Loucy (cell line): ENCODE measurements around the gene FRMD4A.

Source experiments
- H2AFZ ChIP-seq: fragments of 200-600 bp; sonication (generic); 2 replicates; pipeline ENCODE4 v1.6.0; 2016; ENCODE audit warnings: antibody characterized with exemption, mild to moderate bottlenecking, low read length, moderate library complexity
- H3F3A ChIP-seq: fragments of 200-600 bp; 2 replicates; pipeline ENCODE4 v1.6.0; 2016; ENCODE audit warnings: antibody characterized with exemption, low read depth, mild to moderate bottlenecking
- H3K27me3 ChIP-seq: fragments of 200-600 bp; sonication (generic); 2 replicates; pipeline ENCODE4 v1.6.1; 2014; ENCODE audit warnings: low read length, mild to moderate bottlenecking; ENCODE audit not compliant: insufficient read depth, poor library complexity, severe bottlenecking
- H3K36me3 ChIP-seq: fragments of 200-600 bp; sonication (generic); 2 replicates; pipeline ENCODE4 v1.6.1; 2016; ENCODE audit warnings: low read length; ENCODE audit not compliant: insufficient read depth
- H3K4me1 ChIP-seq: fragments of 200-600 bp; sonication (generic); 2 replicates; pipeline ENCODE4 v1.5.1; 2014; ENCODE audit warnings: low read length, mild to moderate bottlenecking; ENCODE audit not compliant: insufficient read depth, poor library complexity, severe bottlenecking
- H3K4me2 ChIP-seq: fragments of 200-600 bp; sonication (generic); 2 replicates; pipeline ENCODE4 v1.6.0; 2014; ENCODE audit warnings: antibody characterized with exemption, low read length, low read depth, mild to moderate bottlenecking; ENCODE audit not compliant: poor library complexity, severe bottlenecking
- H3K4me3 ChIP-seq: fragments of 200-600 bp; sonication (generic); 2 replicates; pipeline ENCODE4 v1.5.1; 2014; ENCODE audit warnings: low read length, mild to moderate bottlenecking, mixed read lengths; ENCODE audit not compliant: poor library complexity, severe bottlenecking
- H3K79me2 ChIP-seq: fragments of 200-600 bp; sonication (generic); 2 replicates; pipeline ENCODE4 v1.6.1; 2014; ENCODE audit warnings: low read length; ENCODE audit not compliant: insufficient read depth
- H3K9ac ChIP-seq: fragments of 200-600 bp; sonication (generic); 2 replicates; pipeline ENCODE4 v1.6.0; 2014; ENCODE audit warnings: mild to moderate bottlenecking, low read depth, low read length, moderate library complexity; ENCODE audit not compliant: poor library complexity, severe bottlenecking
- H3K9me2 ChIP-seq: fragments of 200-600 bp; sonication (generic); replicated peaks from 2 replicates; pipeline ENCODE4 v1.6.1; 2016; ENCODE audit warnings: low read depth, low read length, mixed read lengths
- H3K9me3 ChIP-seq: fragments of 200-600 bp; sonication (generic); 2 replicates; pipeline ENCODE4 v1.6.1; 2014; ENCODE audit warnings: mild to moderate bottlenecking, antibody characterized with exemption, low read length, low read depth; ENCODE audit not compliant: insufficient read depth
- H4K20me1 ChIP-seq: fragments of 200-600 bp; sonication (generic); 2 replicates; pipeline ENCODE4 v1.6.0; 2014; ENCODE audit warnings: antibody characterized with exemption, low read length, mild to moderate bottlenecking; ENCODE audit not compliant: insufficient read depth, poor library complexity, severe bottlenecking
- CTCF ChIP-seq: fragments of 200-600 bp; sonication (generic); conservative IDR thresholded peaks from 2 replicates; pipeline ENCODE4 v1.5.1; 2014; ENCODE audit warnings: mild to moderate bottlenecking, antibody characterized with exemption, low read length
- EZH2phosphoT487 ChIP-seq: fragments of 200-600 bp; IDR thresholded peaks from 2 replicates; pipeline ENCODE4 v1.6.1; 2018; ENCODE audit warnings: antibody characterized with exemption, mild to moderate bottlenecking, moderate library complexity, borderline replicate concordance

The FRMD4A gene

DNA sequence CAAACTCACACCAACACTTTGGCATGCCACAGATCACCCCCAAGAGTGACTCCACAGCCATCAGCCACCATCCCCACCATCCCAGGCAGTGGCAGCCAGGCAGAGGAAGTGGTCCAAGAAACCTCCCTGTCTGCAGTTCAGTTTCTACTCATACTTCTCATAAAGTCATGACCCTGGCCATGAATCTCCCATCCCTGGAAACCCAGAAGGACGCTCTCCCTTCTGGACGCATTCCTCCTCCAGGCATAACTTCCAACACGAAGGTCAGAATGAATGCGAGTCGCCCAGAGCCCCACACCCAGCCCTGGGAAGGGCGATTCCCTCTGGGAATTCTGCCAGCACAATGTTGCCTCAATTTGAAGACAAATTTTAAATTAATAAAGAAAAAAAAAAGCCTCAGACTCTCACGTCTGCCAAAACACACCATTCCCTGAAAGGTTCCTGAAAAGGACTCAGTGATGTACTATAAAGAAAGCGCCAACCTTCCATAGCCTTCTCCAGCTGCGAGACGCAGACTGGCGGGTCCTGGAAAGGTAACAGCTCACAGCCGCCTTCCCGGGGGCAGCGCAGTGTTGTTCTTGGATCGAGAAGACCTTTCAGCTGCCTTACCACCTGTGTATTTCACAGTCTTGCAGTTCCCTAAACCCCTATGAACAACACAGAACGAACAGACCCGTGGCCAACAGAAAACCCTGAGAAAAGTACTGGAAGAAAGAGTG is 307.6 kb downstream of the FRMD4A start:
- no peaks in the 10 kb centered on the region for H4K20me1 ChIP-seq
- H2AFZ ChIP-seq = no peak overlapping the region
- no peaks in the 10 kb centered on the region for H3K36me3 ChIP-seq
- H3K79me2 ChIP-seq = no peaks in the 10 kb centered on the region
- H3K27me3 ChIP-seq = no peaks in the 10 kb centered on the region
- TF ChIP-seq CTCF = no peak
- TF ChIP-seq EZH2phosphoT487 = no peak
- H3K4me3 ChIP-seq = no peak overlapping the region
- H3K9ac ChIP-seq = no peak overlapping the region
- no peaks in the 10 kb centered on the region for H3K9me3 ChIP-seq
- H3K9me2 ChIP-seq = no peaks in the 10 kb centered on the region
- H3F3A ChIP-seq = no peaks in the 10 kb centered on the region
- H3K4me1 ChIP-seq = no peaks in the 10 kb centered on the region
- H3K4me2 ChIP-seq = no peak overlapping the region

DNA sequence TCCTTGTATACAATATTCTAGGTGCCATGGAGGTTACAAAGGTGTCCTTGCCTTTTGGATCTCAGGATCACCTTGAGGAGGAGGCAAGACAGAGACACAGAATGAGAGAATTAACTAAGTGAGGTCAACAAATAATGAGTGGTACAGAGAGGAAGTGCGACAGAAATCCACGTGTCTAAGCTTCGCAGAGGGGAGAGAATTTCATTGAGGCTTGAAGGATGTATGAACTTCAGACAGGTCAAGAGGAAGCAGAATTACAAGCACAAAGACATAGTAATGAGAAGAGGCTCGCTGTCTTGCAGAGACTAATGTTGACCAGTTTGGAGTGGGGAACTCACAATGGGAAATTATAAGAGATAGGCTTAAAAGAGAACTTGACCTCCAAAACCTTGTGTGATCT is 308.7 kb downstream of the FRMD4A start:
- H3F3A ChIP-seq = no peaks in the 10 kb centered on the region
- no peak overlapping the region for H3K4me2 ChIP-seq
- no peaks in the 10 kb centered on the region for H3K79me2 ChIP-seq
- no peaks in the 10 kb centered on the region for H4K20me1 ChIP-seq
- H2AFZ ChIP-seq = no peak overlapping the region
- H3K9me3 ChIP-seq = no peaks in the 10 kb centered on the region
- H3K4me3 ChIP-seq = no peak overlapping the region
- no peaks in the 10 kb centered on the region for H3K27me3 ChIP-seq
- no peaks in the 10 kb centered on the region for H3K9me2 ChIP-seq
- H3K36me3 ChIP-seq = no peaks in the 10 kb centered on the region
- no peak overlapping the region for H3K9ac ChIP-seq
- TF ChIP-seq EZH2phosphoT487 (no peak), CTCF (no peak)
- no peaks in the 10 kb centered on the region for H3K4me1 ChIP-seq

- Histone ChIP-seq H2AFZ (no peak overlapping the region), H3K9me3 (no peaks in the 10 kb centered on the region), H3K4me3 (no peak overlapping the region), H3K79me2 (no peaks in the 10 kb centered on the region), H3K4me2 (no peak overlapping the region), H3F3A (no peaks in the 10 kb centered on the region), H4K20me1 (no peaks in the 10 kb centered on the region), H3K36me3 (no peaks in the 10 kb centered on the region), H3K4me1 (no peaks in the 10 kb centered on the region), H3K9me2 (no peaks in the 10 kb centered on the region), H3K9ac (no peak overlapping the region), H3K27me3 (no peaks in the 10 kb centered on the region)
- TF ChIP-seq EZH2phosphoT487 = no peak
- TF ChIP-seq CTCF = no peak
Measured at GRCh38 chr10:14020037-14020664, 310.6 kb downstream of the FRMD4A start.
